HUES6 (cell line): ENCODE measurements around the gene SEMA4C.

Source experiments
- H3K27ac ChIP-seq: 2 replicates; pipeline ENCODE4 v1.7.0; 2013; ENCODE audit warnings: low read depth, mild to moderate bottlenecking, low read length, inconsistent platforms
- H3K27me3 ChIP-seq: 2 replicates; pipeline ENCODE4 v1.6.1; 2013; ENCODE audit warnings: low read length; ENCODE audit not compliant: control insufficient read depth, insufficient read depth
- H3K36me3 ChIP-seq: 2 replicates; pipeline ENCODE4 v1.6.1; 2013; ENCODE audit warnings: low read length; ENCODE audit not compliant: control insufficient read depth, insufficient read depth
- H3K4me1 ChIP-seq: 2 replicates; pipeline ENCODE4 v1.6.1; 2013; ENCODE audit warnings: low read length; ENCODE audit not compliant: control insufficient read depth, insufficient read depth
- H3K4me3 ChIP-seq: 2 replicates; pipeline ENCODE4 v1.5.1; 2013; ENCODE audit warnings: low read depth, low read length
- H3K9ac ChIP-seq: one replicate; pipeline ENCODE4 v1.6.1; 2013; ENCODE audit warnings: mild to moderate bottlenecking, low read length
- H3K9me3 ChIP-seq: 2 replicates; pipeline ENCODE4 v1.6.1; 2013; ENCODE audit warnings: low read depth, low read length; ENCODE audit not compliant: control insufficient read depth, insufficient read depth

The SEMA4C gene

DNA sequence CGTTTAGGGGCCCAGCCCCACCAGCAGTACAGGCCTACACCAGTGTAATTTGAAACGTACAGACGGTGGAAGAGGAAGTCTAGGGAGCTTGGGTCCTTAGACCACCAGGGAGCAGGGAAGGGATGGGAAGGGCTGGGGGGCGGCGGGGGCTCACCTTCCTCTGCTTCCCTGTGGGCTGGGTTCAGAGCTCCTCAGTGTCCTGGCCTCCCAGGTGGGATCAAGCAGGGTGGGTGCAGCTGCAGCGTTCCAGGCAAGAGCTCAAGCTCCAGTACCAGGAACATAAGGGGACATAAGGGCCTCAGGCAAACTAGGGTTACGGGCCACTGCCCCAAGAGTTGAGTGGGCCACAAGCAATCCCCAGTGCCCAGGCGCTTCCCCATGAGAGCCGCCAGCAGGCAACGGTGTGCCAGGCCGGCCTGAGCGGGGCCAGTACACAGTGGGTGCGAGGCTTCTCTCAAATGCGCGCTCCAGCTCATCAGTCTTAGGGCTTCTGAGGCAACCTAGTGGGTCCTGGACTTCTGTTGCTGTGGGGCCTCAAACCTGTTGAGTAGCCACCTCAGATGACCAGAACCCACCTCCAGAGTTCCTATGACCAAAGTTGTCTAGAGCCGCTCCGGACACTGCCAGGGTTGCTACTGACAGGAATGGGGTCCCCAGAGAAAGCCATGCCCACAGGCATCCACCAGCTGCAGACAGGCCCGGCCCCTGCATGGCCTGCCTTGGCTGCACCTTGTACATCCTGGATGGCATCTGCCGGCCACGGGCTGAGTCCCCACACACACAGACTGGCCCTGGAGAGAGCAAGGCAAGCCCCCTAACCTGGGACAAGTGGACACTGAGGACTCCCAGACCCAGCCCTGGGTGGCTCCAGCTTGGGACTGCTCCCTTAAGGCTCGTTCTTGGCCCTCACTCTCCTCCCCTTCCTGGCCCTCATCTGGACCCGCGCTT, 31.3 kb downstream of the SEMA4C start:
- no peak overlapping the region for H3K4me3 ChIP-seq
- H3K36me3 ChIP-seq: peaks cover 22% of the 10 kb centered on the region
- H3K27me3 ChIP-seq: no peaks in the 10 kb centered on the region
- H3K9ac ChIP-seq: no peak overlapping the region
- H3K9me3 ChIP-seq: no peaks in the 10 kb centered on the region
- peaks cover 16% of the 10 kb centered on the region for H3K4me1 ChIP-seq
- H3K27ac ChIP-seq: no peak overlapping the region

GRCh38 chr2:96837575-96837974, 32.3 kb downstream of the SEMA4C start:
- Histone ChIP-seq H3K9me3 (no peaks in the 10 kb centered on the region), H3K4me3 (no peak overlapping the region), H3K27me3 (no peaks in the 10 kb centered on the region), H3K4me1 (peaks cover 23% of the 10 kb centered on the region), H3K36me3 (peaks cover 22% of the 10 kb centered on the region), H3K9ac (no peak overlapping the region), H3K27ac (no peak overlapping the region)

- no peak overlapping the region for H3K4me3 ChIP-seq
- peaks cover 24% of the 10 kb centered on the region for H3K36me3 ChIP-seq
- H3K27ac ChIP-seq: no peak overlapping the region
- no peak overlapping the region for H3K9ac ChIP-seq
- H3K9me3 ChIP-seq: no peaks in the 10 kb centered on the region
- H3K27me3 ChIP-seq: no peaks in the 10 kb centered on the region
- H3K4me1 ChIP-seq: peaks cover 29% of the 10 kb centered on the region
Observed at GRCh38 chr2:96835830-96836229, 34.0 kb downstream of the SEMA4C start.

GRCh38 chr2:96832754-96833507, 36.9 kb downstream of the SEMA4C start:
- peak overlapping the region; percentile 47 for H3K4me3 ChIP-seq
- peaks cover 23% of the 10 kb centered on the region for H3K4me1 ChIP-seq
- peak overlapping the region; percentile 44 for H3K9ac ChIP-seq
- H3K36me3 ChIP-seq: peaks cover 46% of the 10 kb centered on the region
- H3K27ac ChIP-seq: no peak overlapping the region; the same call in 1 of the 2 replicates
- H3K9me3 ChIP-seq: no peaks in the 10 kb centered on the region
- no peaks in the 10 kb centered on the region for H3K27me3 ChIP-seq

- Histone ChIP-seq H3K27ac (no peak overlapping the region), H3K4me3 (peak overlapping the region; percentile 47), H3K9ac (no peak overlapping the region), H3K27me3 (no peaks in the 10 kb centered on the region), H3K36me3 (peaks cover 46% of the 10 kb centered on the region), H3K4me1 (peaks cover 20% of the 10 kb centered on the region), H3K9me3 (no peaks in the 10 kb centered on the region)
Observed at GRCh38 chr2:96832408-96832753, 37.5 kb downstream of the SEMA4C start.

- Histone ChIP-seq H3K4me3 (no peak overlapping the region), H3K27ac (no peak overlapping the region), H3K4me1 (peaks cover 18% of the 10 kb centered on the region), H3K36me3 (peaks cover 48% of the 10 kb centered on the region), H3K9me3 (no peaks in the 10 kb centered on the region), H3K9ac (no peak overlapping the region), H3K27me3 (no peaks in the 10 kb centered on the region)
Observed at GRCh38 chr2:96831679-96832078, 38.2 kb downstream of the SEMA4C start.

DNA sequence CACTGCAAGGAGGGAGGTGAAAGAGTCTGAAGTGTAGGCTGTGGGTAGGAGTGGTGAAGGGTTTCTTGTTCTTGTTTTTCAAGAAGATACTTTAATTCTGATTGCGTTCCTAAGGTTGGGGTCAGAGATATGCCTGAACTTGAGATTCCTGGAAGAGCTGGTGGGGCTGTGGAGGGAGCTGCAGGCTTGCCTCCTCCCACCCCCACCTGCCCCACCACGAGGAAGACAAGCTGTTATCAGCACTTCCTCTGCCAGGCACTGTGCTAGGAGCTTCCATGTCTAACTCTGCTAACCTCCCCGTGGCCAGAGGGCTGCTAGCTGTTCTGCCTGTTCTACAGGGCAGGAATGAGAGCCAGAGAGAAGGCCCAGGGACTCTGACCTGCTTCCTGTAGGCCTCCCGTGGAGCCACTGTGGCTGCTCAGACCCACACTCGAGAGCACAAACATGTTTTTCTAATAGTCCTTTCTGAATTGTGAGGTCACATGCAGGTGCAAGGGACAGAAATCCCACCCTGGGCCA, 39.8 kb downstream of the SEMA4C start:
- Histone ChIP-seq H3K27me3 (no peaks in the 10 kb centered on the region), H3K9ac (no peak overlapping the region), H3K4me3 (no peak overlapping the region), H3K27ac (no peak overlapping the region), H3K9me3 (no peaks in the 10 kb centered on the region), H3K36me3 (peaks cover 63% of the 10 kb centered on the region), H3K4me1 (peaks cover 18% of the 10 kb centered on the region)

- peaks cover 66% of the 10 kb centered on the region for H3K36me3 ChIP-seq
Observed at GRCh38 chr2:96828874-96829273, 41.0 kb downstream of the SEMA4C start.

DNA sequence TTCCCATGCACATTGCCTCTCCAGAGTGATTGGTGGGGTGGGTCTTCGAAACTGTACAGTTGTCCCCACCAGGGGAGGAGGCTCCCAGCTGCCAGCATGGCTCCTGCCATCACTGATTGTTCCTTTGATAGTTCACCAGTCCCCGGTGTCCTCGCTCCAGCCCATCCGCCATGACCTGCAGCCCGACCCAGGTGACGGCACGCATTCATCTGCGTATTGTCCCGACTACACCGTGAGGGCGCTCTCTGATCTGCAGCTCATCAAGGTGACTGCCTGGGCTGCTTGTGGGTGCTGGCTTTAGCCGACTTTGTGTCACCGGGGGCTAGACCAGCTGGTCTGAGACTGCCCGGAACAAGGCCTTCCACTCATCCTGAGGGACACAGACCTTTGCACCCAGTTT, 41.4 kb downstream of the SEMA4C start:
- Histone ChIP-seq H3K9me3 (no peaks in the 10 kb centered on the region), H3K27ac (no peak overlapping the region), H3K4me3 (no peak overlapping the region), H3K9ac (no peak overlapping the region), H3K36me3 (peaks cover 69% of the 10 kb centered on the region), H3K27me3 (no peaks in the 10 kb centered on the region), H3K4me1 (peaks cover 17% of the 10 kb centered on the region)

More at GRCh38 chr2:96828874-96829273, 41.0 kb downstream of the SEMA4C start:
- H3K9me3 ChIP-seq: no peaks in the 10 kb centered on the region
- peaks cover 18% of the 10 kb centered on the region for H3K4me1 ChIP-seq
- H3K4me3 ChIP-seq: no peak overlapping the region
- H3K27ac ChIP-seq: no peak overlapping the region
- H3K27me3 ChIP-seq: no peaks in the 10 kb centered on the region
- no peak overlapping the region for H3K9ac ChIP-seq

DNA sequence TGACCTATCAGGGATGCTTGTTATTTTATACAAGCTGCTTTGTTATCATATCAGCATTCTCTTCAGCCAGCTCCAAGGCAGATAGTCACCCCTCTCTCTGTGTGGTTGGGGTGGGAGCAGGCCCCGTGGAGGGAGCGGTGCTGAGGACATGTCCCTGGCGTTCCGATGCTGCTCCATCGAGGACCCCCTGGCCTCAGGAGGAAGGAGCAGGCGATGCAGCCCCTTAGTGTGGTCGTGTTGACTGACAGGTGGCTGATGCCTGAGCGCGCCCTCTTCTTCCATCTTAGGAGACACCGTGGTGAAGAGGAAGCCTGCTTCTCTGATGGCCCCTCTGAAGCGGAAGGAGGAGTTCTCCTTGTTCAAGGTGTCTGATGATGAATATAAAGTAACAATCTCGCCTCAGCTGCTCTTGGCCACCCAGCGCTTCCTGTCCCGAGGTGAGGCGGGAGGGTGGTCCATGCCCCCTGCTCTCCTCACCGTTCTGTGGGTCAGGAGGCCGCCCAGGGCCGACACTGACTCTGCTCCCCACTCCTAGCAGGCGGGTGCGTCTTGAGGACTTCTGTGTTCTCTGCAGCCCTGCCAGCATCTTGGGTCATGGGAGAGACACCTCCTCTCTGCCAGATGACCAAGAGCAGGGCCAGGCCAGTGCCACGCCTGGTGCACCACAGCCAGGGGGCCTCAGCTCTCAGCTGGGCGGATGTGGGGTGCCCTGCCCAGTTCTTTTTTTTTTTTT, 43.2 kb downstream of the SEMA4C start:
- Histone ChIP-seq H3K36me3 (peaks cover 81% of the 10 kb centered on the region), H3K4me1 (no peaks in the 10 kb centered on the region), H3K27me3 (no peaks in the 10 kb centered on the region), H3K27ac (no peak overlapping the region), H3K9ac (no peak overlapping the region), H3K4me3 (no peak overlapping the region), H3K9me3 (no peaks in the 10 kb centered on the region)
